HAP-1 (cell line): ENCODE measurements around the gene N4BP2.
"Not testable (repeated sequence)": the region's sequence is repeated elsewhere in the genome, so short reads cannot be mapped to it uniquely, and the experiment has no call there.

Source experiments
- DNase-seq, 2 experiments: peaks; one replicate each; pipeline ENCODE4 v3.0.0-alpha.2; 2016 to 2020; ENCODE audit warnings: low spot score in 2 of 2
- H3K27me3 ChIP-seq: fragments of 250-450 bp; sonication (Bioruptor Pico); 2 replicates; pipeline ENCODE4 v1.5.1; 2020; ENCODE audit warnings: low read depth, mild to moderate bottlenecking, moderate library complexity
- H3K36me3 ChIP-seq: fragments of 250-450 bp; sonication (Bioruptor Pico); replicated peaks from 2 replicates; pipeline ENCODE4 v1.5.1; 2020; ENCODE audit warnings: mild to moderate bottlenecking
- H3K4me1 ChIP-seq: fragments of 250-450 bp; sonication (Bioruptor Pico); 2 replicates; pipeline ENCODE4 v1.5.1; 2020; ENCODE audit warnings: mild to moderate bottlenecking
- H3K4me3 ChIP-seq: fragments of 250-450 bp; sonication (Bioruptor Pico); 2 replicates; pipeline ENCODE4 v1.5.1; 2020; ENCODE audit warnings: mild to moderate bottlenecking, moderate library complexity
- H3K9me3 ChIP-seq: fragments of 250-450 bp; sonication (Bioruptor Pico); 2 replicates; pipeline ENCODE4 v1.5.1; 2020; ENCODE audit warnings: mild to moderate bottlenecking, moderate library complexity
- in situ Hi-C: fragments of 300-500 bp; cut with MboI; formaldehyde crosslinking; loops from 3 replicates; pipeline ENCODE4 v1.14.3; 2020; ENCODE audit warnings: low sequenced_read_pairs, inconsistent platforms, mixed read lengths

N4BP2 gene

DNA sequence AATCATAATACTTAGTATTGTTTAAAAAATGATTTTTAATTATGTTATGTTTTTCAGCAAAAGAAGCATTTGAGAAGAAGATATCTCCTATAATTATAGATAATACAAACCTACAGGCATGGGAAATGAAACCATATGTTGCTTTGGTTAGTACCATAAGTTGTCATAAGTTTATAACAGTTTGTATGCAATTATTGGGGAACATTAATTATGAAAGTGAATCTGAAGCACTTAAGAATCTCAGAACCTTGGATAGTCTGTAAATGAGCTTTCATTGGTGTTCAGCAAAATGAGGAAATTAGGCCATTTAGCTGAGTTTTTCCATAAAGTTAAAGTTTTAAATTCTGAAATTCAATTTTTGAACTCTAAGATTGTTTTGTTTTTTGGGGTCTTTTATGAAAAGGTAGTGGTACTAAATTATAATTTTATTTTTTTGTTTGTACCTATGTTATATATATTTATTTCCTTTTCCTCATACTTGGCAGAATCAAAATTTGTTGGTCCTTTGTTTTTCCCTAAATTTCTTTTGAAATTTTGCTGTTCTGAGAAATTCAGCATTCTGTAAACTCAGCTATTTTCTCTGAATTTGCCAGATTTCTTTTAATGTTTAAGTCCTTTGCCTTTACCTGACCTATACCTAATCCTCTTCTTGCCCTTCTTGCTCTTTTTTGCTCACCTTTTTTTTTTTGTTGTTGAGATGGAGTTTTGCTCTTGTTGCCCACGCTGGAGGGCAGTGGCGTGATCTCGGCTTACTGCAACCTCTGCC, 55.6 kb downstream of the N4BP2 start:
- in situ Hi-C loops = no loop called here

DNA sequence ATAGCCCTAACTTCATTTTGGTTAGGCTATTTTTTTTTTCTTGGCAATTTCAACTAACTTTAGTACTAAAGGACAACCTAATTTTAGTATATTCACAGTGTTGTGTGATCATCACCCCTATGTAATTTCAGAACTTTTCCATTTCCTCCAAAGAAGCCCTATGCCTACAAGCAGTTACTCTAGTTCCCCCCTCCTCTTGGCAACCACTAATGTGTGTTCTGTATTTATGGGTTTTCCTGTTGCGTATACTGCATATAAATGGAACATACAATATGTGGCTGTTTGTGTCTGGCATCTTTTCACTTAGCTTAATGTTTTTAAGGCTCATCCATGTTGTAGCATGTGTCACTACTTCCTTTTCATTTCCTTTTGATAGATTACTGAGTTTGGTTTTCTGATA, 57.6 kb downstream of the N4BP2 start:
- in situ Hi-C loops = no loop called here
- no peaks in the 10 kb centered on the region for H3K27me3 ChIP-seq
- peaks cover 4% of the 10 kb centered on the region; the same call in 1 of the 2 replicates for H3K36me3 ChIP-seq
- H3K4me1 ChIP-seq = peaks cover 4% of the 10 kb centered on the region
- H3K4me3 ChIP-seq = no peak overlapping the region
- DNase-seq = no peak
- no peaks in the 10 kb centered on the region; the same call in 1 of the 2 replicates for H3K9me3 ChIP-seq

More for the DNA sequence above, 55.6 kb downstream of the N4BP2 start:
- Histone ChIP-seq H3K4me1 (no peaks in the 10 kb centered on the region), H3K9me3 (no peaks in the 10 kb centered on the region; the same call in 1 of the 2 replicates), H3K36me3 (peaks cover 4% of the 10 kb centered on the region; the same call in 1 of the 2 replicates), H3K27me3 (no peaks in the 10 kb centered on the region), H3K4me3 (no peak overlapping the region)
- no peak for DNase-seq

DNA sequence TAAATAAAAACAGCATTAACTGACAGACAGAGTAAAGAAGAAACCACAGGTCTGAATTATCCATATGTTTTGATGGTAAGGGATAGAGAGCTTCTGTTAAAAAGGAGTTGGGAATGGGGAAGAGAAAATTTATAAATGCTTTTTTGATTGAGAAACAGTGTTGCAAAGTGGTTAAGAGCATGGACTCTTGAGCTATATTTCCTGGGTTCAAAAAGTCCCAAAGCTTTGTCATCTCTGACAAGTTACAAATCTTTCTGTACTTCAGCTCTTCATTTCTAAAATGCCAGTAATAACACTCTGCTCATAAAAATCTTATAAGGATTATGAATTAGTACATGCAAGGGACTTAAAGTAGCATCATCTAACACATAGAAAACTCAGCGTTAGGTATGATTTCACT, 62.2 kb downstream of the N4BP2 start:
- Histone ChIP-seq H3K36me3 (no peaks in the 10 kb centered on the region; the same call in none of the 2 replicates), H3K4me1 (peaks cover 8% of the 10 kb centered on the region), H3K4me3 (no peak overlapping the region), H3K9me3 (no peaks in the 10 kb centered on the region), H3K27me3 (no peaks in the 10 kb centered on the region)
- no peak for DNase-seq
- in situ Hi-C loops = no loop called here

DNA sequence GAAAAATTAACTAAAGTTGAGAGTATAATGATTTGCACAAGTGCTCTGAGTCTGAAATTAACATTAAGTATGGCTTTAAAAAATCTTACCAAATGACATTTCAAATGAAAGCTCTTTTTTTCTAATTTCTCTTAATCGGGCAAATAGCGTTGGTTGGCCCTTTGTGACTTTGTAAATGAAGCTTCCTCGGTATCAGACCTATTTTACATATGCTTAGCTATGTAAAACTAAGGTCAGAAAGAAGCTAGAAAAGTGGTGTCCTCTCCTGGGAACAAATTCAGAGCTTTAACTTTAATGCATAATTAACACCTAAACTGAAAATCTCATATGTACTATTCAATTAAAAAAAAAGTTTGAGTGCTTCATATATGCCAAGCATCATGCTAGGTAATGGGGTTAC, 62.7 kb downstream of the N4BP2 start:
- no peaks in the 10 kb centered on the region for H3K9me3 ChIP-seq

DNA sequence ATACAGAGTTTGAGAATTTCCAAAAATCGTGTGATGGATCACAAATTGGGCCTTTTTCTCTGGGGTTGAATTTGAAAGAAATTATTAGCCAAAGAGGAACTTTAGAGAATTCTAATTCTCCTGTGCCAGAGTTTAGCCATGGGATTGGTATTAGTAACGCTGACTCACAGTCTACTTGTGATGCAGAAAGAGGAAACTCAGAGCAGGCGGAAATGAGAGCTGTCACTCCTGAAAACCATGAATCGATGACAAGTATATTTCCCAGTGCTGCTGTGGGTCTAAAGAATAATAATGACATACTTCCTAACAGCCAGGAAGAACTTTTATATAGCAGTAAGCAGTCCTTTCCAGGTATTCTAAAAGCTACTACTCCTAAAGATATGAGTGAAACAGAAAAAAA, 64.9 kb downstream of the N4BP2 start:
- no peaks in the 10 kb centered on the region for H3K27me3 ChIP-seq
- H3K36me3 ChIP-seq = no peaks in the 10 kb centered on the region; the same call in none of the 2 replicates
- in situ Hi-C loops = no loop called here
- DNase-seq = no peak
- no peak overlapping the region for H3K4me3 ChIP-seq
- H3K4me1 ChIP-seq = peaks cover 8% of the 10 kb centered on the region
- no peaks in the 10 kb centered on the region for H3K9me3 ChIP-seq

More for the DNA sequence above, 62.7 kb downstream of the N4BP2 start:
- Histone ChIP-seq H3K27me3 (no peaks in the 10 kb centered on the region), H3K4me1 (peaks cover 8% of the 10 kb centered on the region), H3K4me3 (no peak overlapping the region), H3K36me3 (no peaks in the 10 kb centered on the region; the same call in none of the 2 replicates)
- DNase-seq = peak in 1 of 2 experiments; percentile 19
- in situ Hi-C loops = no loop called here

- H3K36me3 ChIP-seq = no peaks in the 10 kb centered on the region; the same call in 1 of the 2 replicates
- no peaks in the 10 kb centered on the region for H3K27me3 ChIP-seq
- no peak for DNase-seq
- no peak overlapping the region for H3K4me3 ChIP-seq
- in situ Hi-C loops = no loop called here
- H3K9me3 ChIP-seq = no peaks in the 10 kb centered on the region
- peaks cover 8% of the 10 kb centered on the region for H3K4me1 ChIP-seq
These were observed 66.3 kb downstream of the N4BP2 start for GRCh38 chr4:40122941-40123340.

DNA sequence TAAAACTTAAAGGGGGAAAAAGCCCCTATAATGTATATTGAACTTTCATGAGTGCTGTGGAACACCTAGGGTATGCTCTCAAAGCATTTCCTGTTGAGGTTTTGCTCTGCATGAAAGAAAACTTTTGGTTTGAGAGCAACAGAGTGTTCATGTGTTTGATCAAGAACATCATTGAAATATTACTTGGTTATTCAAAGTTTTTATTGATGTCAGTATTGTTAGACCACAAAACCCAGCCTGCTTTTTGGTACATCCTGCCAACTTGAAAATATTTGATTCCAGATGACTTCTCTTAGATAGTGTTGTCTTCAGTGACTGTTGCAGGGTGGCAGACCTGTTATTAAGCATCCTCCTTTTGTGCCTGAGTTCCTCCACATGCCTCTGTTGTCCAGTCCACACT, 68.0 kb downstream of the N4BP2 start:
- H3K4me1 ChIP-seq = no peaks in the 10 kb centered on the region
- in situ Hi-C loops = no loop called here
- no peaks in the 10 kb centered on the region; the same call in 1 of the 2 replicates for H3K36me3 ChIP-seq
- no peaks in the 10 kb centered on the region for H3K27me3 ChIP-seq
- no peak for DNase-seq
- no peak overlapping the region for H3K4me3 ChIP-seq
- H3K9me3 ChIP-seq = no peaks in the 10 kb centered on the region

DNA sequence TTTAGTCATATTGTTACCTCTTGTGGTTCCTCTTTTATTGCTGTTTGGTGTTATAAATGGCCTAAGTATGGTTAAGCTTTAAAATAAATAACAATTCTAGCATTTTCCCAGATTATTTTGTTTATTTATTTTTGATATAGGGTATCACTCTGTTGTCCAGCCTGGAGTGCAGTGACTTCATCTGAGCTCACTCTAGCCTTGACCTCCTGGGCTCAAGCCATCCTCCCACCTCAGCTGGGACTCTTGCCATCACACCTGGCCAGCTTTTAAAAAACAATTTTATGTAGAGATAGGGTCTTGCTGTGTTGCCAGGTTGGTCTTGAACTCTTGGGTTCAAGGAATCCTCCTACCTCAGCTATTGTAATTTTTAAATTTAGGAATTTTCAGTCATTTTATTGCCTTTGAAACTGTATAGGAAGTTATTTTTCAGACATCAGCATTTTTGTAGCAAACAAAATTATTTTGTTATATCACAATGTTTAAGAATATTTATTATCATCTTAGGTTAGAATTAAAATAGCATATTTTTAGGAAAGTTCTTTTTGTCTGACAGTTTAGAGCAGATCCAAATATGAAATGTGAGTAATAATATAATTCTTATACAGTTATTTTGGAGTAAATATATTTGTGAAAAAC, 73.9 kb downstream of the N4BP2 start:
- H3K4me1 ChIP-seq = no peaks in the 10 kb centered on the region
- no peak for DNase-seq
- H3K4me3 ChIP-seq = no peak overlapping the region
- H3K9me3 ChIP-seq = no peaks in the 10 kb centered on the region
- H3K27me3 ChIP-seq = no peaks in the 10 kb centered on the region
- in situ Hi-C loops = no loop called here
- no peaks in the 10 kb centered on the region for H3K36me3 ChIP-seq

DNA sequence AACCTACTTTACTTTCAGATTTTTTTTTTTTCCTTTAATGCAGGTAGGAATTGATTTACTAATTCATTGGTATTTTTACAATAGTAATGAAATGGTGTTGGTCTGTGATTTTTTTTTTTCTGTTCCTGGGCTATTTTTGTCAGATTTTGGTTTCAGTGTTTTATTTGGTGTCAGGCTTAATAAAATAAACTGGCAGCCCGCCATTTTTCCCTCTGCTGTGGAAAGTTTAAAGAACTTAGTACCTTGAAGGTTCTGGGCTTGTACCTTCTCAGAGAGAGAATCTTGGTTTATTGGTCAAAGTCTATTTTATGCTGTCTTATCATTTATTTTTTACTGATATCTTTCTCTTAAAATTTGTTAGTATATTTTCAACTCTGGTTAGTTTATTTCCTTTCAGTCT, 76.2 kb downstream of the N4BP2 start:
- no peak overlapping the region for H3K4me3 ChIP-seq
- DNase-seq = no peak
- H3K27me3 ChIP-seq = no peaks in the 10 kb centered on the region
- H3K4me1 ChIP-seq = no peaks in the 10 kb centered on the region
- peaks cover 5% of the 10 kb centered on the region for H3K36me3 ChIP-seq
- in situ Hi-C loops = no loop called here
- no peaks in the 10 kb centered on the region for H3K9me3 ChIP-seq

DNA sequence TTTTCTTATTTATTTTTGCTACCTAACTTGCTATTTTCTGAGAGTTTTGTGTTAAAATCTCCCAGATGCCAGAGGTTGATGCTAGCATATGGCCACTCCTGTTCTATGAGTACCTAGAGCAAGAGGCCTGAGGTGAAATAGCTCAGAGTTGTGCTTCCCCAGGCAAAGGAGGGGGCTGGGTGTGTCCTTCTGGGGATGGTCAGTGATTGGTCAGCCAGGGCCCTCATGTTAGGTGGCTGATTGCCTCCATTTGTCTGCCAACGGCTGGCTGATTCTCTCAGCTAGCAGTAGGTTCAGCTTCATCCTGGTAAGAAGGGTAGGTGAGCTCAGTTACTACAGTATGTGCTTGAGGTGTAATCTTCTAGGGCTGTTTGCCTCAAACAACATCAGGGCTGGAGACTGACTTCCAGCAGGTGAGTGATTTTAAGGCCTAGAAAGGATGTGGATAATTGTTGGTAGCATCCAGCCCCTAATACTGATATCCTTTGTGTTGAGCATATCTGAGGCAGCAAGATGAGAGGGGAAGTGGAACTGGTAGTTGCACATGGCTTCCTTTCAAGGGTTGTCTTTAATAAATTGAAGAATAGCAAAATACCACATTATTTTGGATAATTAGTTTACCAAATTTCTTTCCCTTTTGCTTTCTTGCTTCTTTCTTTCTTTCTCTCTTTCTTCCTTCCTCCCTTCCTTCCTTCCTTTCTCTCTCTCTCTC, 77.7 kb downstream of the N4BP2 start:
- in situ Hi-C loops = no loop called here
- DNase-seq = no peak
- Histone ChIP-seq H3K4me1 (no peaks in the 10 kb centered on the region), H3K9me3 (no peaks in the 10 kb centered on the region), H3K27me3 (no peaks in the 10 kb centered on the region), H3K4me3 (no peak overlapping the region), H3K36me3 (peaks cover 5% of the 10 kb centered on the region)

- H3K27me3 ChIP-seq, in situ Hi-C loops, H3K9me3 ChIP-seq, H3K4me3 ChIP-seq, DNase-seq, H3K36me3 ChIP-seq, H3K4me1 ChIP-seq: not testable (repeated sequence)
These were observed 79.6 kb downstream of the N4BP2 start for GRCh38 chr4:40136202-40136601.

GRCh38 chr4:40140196-40140595, 83.5 kb downstream of the N4BP2 start:
- H3K36me3 ChIP-seq = peaks cover 12% of the 10 kb centered on the region
- no peaks in the 10 kb centered on the region for H3K27me3 ChIP-seq
- H3K9me3 ChIP-seq = no peaks in the 10 kb centered on the region
- no peaks in the 10 kb centered on the region for H3K4me1 ChIP-seq
- DNase-seq = no peak
- in situ Hi-C loops = no loop called here
- no peak overlapping the region for H3K4me3 ChIP-seq

DNA sequence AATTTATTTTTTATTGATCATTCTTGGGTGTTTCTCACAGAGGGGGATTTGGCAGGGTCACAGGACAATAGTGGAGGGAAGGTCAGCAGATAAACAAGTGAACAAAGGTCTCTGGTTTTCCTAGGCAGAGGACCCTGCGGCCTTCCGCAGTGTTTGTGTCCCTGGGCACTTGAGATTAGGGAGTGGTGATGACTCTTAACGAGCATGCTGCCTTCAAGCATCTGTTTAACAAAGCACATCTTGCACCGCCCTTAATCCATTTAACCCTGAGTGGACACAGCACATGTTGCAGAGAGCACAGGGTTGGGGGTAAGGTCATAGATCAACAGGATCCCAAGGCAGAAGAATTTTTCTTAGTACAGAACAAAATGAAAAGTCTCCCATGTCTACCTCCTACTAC, 83.9 kb downstream of the N4BP2 start:
- H3K27me3 ChIP-seq, H3K4me3 ChIP-seq, in situ Hi-C loops, DNase-seq, H3K4me1 ChIP-seq, H3K9me3 ChIP-seq: not testable (repeated sequence)
- peaks cover 12% of the 10 kb centered on the region for H3K36me3 ChIP-seq
